Liver (tissue), 3 donors: ENCODE data around the gene REM1.

Source experiments
- FOXA2 ChIP-seq: IDR thresholded peaks from 2 replicates; pipeline ENCODE4 v1.6.1; 2016; ENCODE audit warnings: antibody characterized with exemption
- GABPA ChIP-seq, 2 donors: IDR thresholded peaks in 1 of 2; conservative IDR thresholded peaks in 1 of 2; 2 replicates each; pipeline ENCODE4 v1.6.1; 2016; ENCODE audit warnings: antibody characterized with exemption in 2 of 2, mild to moderate bottlenecking in 1 of 2, moderate library complexity in 1 of 2
- HNF4A ChIP-seq, 2 donors: conservative IDR thresholded peaks; 2 replicates each; pipeline ENCODE4 v1.6.1; 2016; ENCODE audit warnings: antibody characterized with exemption in 2 of 2, mild to moderate bottlenecking in 2 of 2
- JUND ChIP-seq, 2 donors: IDR thresholded peaks; 2 replicates each; pipeline ENCODE4 v1.6.1; 2016; ENCODE audit warnings: antibody characterized with exemption in 2 of 2
- RAD21 ChIP-seq, 2 donors: IDR thresholded peaks; 2 replicates each; pipeline ENCODE4 v1.6.1; 2016; ENCODE audit warnings: antibody characterized with exemption in 2 of 2, mild to moderate bottlenecking in 2 of 2
- RXRA ChIP-seq, 2 donors: IDR thresholded peaks; 2 replicates each; pipeline ENCODE4 v1.6.1; 2017 to 2018; ENCODE audit warnings: antibody characterized with exemption in 2 of 2, mild to moderate bottlenecking in 1 of 2
- SP1 ChIP-seq: IDR thresholded peaks from 2 replicates; pipeline ENCODE4 v1.6.1; 2018; ENCODE audit warnings: antibody characterized with exemption, mild to moderate bottlenecking
- TAF1 ChIP-seq: conservative IDR thresholded peaks from 2 replicates; pipeline ENCODE4 v1.6.1; 2016; ENCODE audit warnings: antibody characterized with exemption, mild to moderate bottlenecking
- TF ChIP-seq, protein P1 (sequence below): fragments of 150-350 bp; IDR thresholded peaks from 2 replicates; pipeline ENCODE4 v1.5.1; 2017; ENCODE audit warnings: improper control_type of control experiment, low read depth, low read length; ENCODE audit not compliant: missing input control
- TF ChIP-seq, protein P2 (sequence below): IDR thresholded peaks from 2 replicates; pipeline ENCODE4 v1.6.1; 2016; ENCODE audit warnings: antibody characterized with exemption, mild to moderate bottlenecking
- TF ChIP-seq, protein P3 (sequence below): IDR thresholded peaks from 2 replicates; pipeline ENCODE4 v1.6.1; 2016; ENCODE audit warnings: antibody characterized with exemption
- donor health status: healthy.
- donor health status: healthy.

DNA sequence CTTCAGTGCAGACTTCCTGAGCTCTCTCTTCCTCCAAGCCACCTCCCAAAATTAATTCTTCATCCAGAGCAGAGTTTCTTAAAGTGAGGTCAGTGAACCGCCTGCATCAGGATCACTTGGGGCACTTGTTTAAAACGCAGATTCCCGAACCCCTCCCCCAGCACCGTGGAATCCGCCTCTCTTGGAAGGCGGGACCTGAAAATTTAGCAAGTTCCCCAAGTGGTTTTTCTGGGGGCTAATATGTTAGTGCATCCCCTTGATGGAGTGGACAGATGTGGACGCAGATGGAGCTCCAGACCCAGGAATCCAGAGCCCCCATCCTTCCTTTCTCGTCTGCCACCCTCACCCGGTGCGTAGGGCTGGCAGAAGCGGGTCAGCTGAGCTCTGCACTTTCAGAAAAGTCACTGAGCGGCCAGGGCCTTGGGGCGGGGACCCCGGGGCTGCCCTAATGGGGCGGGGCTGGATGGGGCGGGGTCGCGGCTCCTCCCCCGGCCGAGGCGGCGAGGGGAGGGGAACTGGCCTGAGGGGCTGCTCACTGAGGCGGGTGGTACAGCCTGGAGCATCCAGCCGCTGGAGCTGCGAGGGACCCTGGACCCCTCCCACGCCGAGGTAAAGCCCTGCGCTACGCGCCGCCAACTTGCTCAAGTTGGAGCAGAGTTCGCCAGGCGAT lies at the start of gene REM1, which contains the start of gene DEFB124:
- TF ChIP-seq, protein P1, sequence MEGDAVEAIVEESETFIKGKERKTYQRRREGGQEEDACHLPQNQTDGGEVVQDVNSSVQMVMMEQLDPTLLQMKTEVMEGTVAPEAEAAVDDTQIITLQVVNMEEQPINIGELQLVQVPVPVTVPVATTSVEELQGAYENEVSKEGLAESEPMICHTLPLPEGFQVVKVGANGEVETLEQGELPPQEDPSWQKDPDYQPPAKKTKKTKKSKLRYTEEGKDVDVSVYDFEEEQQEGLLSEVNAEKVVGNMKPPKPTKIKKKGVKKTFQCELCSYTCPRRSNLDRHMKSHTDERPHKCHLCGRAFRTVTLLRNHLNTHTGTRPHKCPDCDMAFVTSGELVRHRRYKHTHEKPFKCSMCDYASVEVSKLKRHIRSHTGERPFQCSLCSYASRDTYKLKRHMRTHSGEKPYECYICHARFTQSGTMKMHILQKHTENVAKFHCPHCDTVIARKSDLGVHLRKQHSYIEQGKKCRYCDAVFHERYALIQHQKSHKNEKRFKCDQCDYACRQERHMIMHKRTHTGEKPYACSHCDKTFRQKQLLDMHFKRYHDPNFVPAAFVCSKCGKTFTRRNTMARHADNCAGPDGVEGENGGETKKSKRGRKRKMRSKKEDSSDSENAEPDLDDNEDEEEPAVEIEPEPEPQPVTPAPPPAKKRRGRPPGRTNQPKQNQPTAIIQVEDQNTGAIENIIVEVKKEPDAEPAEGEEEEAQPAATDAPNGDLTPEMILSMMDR = no peak
- TF ChIP-seq HNF4A (conservative IDR thresholded peaks at IDR 0.05) = no peak
- TF ChIP-seq, protein P2, sequence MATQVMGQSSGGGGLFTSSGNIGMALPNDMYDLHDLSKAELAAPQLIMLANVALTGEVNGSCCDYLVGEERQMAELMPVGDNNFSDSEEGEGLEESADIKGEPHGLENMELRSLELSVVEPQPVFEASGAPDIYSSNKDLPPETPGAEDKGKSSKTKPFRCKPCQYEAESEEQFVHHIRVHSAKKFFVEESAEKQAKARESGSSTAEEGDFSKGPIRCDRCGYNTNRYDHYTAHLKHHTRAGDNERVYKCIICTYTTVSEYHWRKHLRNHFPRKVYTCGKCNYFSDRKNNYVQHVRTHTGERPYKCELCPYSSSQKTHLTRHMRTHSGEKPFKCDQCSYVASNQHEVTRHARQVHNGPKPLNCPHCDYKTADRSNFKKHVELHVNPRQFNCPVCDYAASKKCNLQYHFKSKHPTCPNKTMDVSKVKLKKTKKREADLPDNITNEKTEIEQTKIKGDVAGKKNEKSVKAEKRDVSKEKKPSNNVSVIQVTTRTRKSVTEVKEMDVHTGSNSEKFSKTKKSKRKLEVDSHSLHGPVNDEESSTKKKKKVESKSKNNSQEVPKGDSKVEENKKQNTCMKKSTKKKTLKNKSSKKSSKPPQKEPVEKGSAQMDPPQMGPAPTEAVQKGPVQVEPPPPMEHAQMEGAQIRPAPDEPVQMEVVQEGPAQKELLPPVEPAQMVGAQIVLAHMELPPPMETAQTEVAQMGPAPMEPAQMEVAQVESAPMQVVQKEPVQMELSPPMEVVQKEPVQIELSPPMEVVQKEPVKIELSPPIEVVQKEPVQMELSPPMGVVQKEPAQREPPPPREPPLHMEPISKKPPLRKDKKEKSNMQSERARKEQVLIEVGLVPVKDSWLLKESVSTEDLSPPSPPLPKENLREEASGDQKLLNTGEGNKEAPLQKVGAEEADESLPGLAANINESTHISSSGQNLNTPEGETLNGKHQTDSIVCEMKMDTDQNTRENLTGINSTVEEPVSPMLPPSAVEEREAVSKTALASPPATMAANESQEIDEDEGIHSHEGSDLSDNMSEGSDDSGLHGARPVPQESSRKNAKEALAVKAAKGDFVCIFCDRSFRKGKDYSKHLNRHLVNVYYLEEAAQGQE = no peak
- no peak for TF ChIP-seq SP1
- TF ChIP-seq JUND (IDR thresholded peaks at IDR 0.05) = no peak
- TF ChIP-seq GABPA (IDR thresholded peaks at IDR 0.05 in 1 of 2, conservative IDR thresholded peaks at IDR 0.05 in 1 of 2) = no peak
- TF ChIP-seq TAF1 = no peak
- TF ChIP-seq, protein P3, sequence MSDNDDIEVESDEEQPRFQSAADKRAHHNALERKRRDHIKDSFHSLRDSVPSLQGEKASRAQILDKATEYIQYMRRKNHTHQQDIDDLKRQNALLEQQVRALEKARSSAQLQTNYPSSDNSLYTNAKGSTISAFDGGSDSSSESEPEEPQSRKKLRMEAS = no peak
- no peak for TF ChIP-seq FOXA2
- TF ChIP-seq RAD21 (IDR thresholded peaks at IDR 0.05) = no peak
- no peak for TF ChIP-seq RXRA (IDR thresholded peaks at IDR 0.05)
